ENCODE data around the gene CLEC5A.

GRCh38 chr7:141992156-141992555 lies 45.4 kb upstream of the CLEC5A start:
- TF ChIP-seq, protein P1, sequence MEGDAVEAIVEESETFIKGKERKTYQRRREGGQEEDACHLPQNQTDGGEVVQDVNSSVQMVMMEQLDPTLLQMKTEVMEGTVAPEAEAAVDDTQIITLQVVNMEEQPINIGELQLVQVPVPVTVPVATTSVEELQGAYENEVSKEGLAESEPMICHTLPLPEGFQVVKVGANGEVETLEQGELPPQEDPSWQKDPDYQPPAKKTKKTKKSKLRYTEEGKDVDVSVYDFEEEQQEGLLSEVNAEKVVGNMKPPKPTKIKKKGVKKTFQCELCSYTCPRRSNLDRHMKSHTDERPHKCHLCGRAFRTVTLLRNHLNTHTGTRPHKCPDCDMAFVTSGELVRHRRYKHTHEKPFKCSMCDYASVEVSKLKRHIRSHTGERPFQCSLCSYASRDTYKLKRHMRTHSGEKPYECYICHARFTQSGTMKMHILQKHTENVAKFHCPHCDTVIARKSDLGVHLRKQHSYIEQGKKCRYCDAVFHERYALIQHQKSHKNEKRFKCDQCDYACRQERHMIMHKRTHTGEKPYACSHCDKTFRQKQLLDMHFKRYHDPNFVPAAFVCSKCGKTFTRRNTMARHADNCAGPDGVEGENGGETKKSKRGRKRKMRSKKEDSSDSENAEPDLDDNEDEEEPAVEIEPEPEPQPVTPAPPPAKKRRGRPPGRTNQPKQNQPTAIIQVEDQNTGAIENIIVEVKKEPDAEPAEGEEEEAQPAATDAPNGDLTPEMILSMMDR (IDR thresholded peaks at IDR 0.05; ENCODE audit: insufficient read depth, low read length) = no peak
- TF ChIP-seq, protein P2, sequence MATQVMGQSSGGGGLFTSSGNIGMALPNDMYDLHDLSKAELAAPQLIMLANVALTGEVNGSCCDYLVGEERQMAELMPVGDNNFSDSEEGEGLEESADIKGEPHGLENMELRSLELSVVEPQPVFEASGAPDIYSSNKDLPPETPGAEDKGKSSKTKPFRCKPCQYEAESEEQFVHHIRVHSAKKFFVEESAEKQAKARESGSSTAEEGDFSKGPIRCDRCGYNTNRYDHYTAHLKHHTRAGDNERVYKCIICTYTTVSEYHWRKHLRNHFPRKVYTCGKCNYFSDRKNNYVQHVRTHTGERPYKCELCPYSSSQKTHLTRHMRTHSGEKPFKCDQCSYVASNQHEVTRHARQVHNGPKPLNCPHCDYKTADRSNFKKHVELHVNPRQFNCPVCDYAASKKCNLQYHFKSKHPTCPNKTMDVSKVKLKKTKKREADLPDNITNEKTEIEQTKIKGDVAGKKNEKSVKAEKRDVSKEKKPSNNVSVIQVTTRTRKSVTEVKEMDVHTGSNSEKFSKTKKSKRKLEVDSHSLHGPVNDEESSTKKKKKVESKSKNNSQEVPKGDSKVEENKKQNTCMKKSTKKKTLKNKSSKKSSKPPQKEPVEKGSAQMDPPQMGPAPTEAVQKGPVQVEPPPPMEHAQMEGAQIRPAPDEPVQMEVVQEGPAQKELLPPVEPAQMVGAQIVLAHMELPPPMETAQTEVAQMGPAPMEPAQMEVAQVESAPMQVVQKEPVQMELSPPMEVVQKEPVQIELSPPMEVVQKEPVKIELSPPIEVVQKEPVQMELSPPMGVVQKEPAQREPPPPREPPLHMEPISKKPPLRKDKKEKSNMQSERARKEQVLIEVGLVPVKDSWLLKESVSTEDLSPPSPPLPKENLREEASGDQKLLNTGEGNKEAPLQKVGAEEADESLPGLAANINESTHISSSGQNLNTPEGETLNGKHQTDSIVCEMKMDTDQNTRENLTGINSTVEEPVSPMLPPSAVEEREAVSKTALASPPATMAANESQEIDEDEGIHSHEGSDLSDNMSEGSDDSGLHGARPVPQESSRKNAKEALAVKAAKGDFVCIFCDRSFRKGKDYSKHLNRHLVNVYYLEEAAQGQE (IDR thresholded peaks at IDR 0.05; ENCODE audit: insufficient replicate concordance, low read depth) = no peak
- no peak for TF ChIP-seq POLR2AphosphoS5 (IDR thresholded peaks at IDR 0.05; ENCODE audit: low read depth)
- no peak for TF ChIP-seq SPI1 (IDR thresholded peaks at IDR 0.05; ENCODE audit: borderline replicate concordance, low read depth)

All from HL-60 (cell line).